CD4-positive, alpha-beta T cell treated with Interleukin-10 for 1 hour (primary cell): ENCODE results near the gene TMEM45B.
"Not testable (repeated sequence)": the region's sequence is repeated elsewhere in the genome, so short reads cannot be mapped to it uniquely, and the experiment has no call there.

Experiments used
- DNase-seq: peaks from one replicate; pipeline ENCODE4 v3.0.0-alpha.2; 2020

The TMEM45B gene

DNA sequence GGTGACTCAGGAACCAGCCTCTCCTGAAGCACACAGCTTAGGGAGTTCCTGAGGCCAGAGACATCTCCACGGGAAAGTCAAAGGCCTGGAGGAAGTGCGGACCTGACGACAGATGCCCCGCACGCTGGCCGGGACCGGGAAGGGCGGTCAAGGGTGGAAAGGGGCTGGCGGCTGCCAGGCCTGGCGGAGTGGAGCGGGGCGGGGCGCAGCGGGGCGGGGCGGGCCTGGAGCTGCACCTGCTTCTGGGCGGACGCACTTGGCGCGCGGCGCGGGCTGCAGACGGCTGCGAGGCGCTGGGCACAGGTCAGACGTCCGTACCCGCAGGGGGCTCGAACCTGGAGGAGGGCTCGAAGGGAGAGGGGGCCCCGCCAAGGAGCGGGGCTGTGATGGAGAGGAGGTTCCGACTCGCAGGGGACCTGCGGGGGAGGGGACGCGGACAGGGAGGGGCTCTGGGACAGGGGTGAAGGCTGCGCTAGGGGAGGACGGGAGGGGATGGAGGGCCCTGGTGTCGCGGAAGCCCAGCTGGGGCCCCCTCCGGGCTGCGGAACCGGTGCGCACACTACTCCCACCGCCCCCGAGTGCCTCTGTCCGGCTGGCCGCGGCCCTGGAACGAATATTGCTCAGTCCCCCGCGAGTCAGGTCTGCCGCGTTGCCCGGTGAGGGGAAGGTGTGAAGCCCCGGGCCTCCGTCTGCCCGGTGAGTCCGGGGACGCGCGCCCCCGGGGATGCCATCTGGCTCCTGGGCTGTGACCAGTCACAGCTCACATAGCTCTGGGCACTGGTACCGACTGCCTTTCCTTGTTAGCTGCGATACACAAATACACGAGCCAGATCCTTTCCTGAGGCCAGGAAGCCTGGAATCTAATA, at the start of gene TMEM45B:
Gene TMEM45B, plus strand, starts transcription at position 253 of the 866 bp plus-strand sequence. CDS start 36,635 bp downstream, outside the sequence.
- peak; percentile 17 for DNase-seq

DNA sequence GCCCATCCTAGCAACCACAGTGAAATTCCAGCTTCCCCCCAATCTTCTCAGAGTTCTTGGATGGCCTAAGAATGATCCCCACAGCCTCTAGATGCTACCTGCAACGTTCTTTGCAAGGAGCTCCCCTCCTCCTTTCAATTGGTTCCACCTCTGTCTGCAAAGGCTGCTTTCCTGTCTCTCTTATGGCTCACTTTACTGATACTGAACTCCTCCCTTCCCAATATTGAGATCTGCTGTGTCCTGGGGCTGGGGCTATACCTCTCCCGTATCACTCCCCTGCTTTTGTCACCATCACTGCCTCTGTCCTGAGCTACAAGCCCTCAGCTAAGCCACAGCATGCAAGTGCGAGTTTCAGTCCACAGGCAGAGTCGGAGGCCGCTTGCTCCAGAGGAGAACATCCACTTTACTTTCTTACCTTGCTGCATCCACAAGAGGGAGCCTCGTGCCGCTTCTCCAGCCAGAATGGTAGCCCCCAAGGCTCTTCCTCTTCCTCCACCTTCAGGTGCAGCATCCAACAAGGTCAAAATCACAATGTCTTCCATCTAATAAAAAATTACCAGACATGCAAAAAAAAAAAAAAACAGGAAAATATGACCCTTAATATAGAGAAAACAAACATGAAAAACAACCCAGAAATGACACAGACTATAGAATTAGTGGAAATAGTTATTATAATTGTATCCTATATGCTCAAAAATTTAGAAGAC, 48.6 kb upstream of the TMEM45B start:
- DNase-seq = peak; percentile 23

DNA sequence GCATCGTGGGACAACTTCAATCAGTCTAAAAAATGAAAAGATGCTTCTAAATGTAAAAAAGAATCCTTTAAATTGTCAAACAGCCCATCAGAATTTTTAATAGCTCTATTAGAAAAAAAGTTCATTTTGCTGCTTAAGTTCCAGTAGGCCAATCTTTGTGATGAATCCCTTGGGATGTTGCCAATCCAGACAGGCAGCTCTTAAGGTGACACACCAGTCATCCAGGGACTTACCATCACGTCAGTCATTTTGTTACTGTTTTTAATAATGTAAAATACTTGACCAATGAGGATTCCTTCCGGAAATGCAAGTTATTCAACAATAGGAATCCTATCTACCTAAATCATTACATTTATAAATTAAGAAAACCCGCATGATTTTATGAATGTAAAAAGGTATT, 47.8 kb upstream of the TMEM45B start:
- no peak for DNase-seq

DNA sequence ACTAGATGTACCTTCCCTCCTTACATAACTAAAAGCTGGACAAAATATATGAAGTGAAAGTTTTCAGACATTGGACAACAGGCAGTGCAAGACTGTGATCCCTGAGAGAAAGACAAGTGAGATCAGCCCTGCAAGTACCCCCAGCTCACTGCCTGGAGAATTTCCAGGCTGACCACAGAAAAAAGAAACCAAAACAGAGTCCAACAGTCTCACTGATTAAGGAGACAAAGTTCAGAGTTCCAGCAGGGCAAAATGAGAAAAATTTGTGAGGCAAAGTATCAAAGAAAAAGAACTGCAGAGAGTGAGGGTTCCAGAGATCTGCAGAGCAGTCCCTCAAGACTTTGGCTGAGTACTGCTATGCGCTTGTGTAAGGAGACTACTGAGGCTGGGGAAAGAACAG, 47.3 kb upstream of the TMEM45B start:
- no peak for DNase-seq

DNA sequence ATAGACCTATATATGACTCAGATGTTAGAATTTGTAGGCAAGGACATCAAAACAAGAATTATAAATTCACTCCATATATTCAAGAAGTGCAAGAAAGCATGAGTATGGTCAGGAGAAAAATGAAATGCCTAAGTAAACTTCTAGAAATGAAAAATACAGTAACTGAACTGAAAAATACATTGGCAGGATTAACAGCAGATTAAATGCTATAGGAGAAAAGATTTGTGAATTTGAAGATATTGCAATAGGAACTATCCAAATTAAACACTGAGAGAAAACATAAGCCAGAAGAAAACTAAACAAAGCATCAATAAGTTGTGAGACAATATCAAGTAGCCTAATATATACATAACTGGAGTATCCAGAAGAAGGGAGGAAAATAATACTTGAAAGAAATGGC, 46.6 kb upstream of the TMEM45B start:
- DNase-seq = no peak

DNA sequence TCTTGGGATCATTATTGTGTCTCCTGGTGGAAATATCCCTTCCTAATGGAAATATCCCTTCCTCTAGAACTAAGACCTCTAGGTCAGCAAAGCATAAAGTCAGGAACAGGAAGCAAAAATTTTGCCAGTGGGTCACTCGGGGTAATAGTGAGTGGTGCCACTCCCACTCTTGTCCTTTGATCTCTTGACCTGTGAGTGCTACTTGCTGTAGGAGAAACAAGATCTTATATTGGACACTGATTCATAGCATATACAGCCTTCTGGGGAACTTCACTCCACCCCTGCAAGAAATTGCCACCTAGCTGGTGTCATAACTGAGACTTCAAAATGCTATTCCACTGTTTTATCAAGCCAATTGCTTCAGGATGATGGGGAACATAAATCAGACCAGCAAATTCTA, 44.7 kb upstream of the TMEM45B start:
- DNase-seq = no peak

DNA sequence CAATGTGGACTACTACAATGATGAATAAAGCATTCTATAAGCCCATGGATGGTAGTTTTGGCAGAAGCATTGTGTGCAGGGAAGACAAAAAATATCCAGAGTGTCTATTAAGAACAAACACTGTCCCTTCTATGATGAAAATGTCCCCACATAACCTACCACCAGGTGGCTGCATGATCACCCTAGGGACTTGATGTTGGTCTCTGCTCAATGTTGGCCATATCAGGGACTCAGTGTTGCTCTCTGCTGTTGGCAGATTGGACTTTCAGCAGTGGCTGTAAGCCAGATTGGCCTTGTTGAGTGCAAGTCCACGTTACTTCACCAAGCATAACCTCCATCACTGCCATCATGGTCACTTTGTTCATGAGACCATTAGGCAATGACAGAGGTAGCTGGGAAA, 44.2 kb upstream of the TMEM45B start:
- not testable (repeated sequence) for DNase-seq

DNA sequence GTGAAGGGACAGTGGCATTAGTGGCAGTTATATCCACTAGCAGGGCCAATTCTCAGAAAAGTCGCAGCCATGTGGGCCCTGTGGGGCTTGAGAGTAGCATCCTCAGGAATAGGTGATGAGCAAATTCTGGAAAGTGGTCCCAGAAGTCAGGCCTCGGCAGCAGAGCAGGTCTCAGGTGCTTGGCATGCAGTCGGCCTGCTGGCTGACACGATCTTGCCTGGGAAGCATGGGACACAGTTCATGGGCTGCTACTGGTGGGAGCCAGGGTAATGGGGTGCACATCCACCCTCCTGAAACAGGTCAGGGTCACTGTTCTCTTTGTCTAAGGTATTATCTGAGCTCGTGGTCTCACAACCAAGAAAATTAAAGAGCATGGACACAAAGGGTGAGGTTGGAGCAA, 36.8 kb upstream of the TMEM45B start:
- DNase-seq = no peak

DNA sequence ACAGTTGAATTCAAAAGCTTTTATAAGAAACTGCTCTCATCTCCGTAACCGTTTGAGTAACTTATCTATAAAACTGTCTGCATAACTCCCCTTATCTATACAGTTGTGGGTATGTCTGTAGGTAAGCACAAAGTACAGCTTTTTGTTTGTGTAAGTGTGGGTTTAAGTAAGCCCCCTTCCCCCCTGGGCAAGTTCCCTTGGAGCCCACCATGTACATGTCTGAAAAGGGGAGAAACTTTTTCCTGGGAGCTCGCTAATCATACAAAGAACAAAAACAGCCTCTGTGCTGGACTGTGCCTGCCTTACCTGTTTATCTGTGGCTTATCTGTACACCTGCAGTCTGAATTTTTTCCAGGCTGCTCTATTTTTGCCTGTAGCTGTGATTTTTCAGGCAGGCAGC, 36.3 kb upstream of the TMEM45B start:
- DNase-seq = no peak

DNA sequence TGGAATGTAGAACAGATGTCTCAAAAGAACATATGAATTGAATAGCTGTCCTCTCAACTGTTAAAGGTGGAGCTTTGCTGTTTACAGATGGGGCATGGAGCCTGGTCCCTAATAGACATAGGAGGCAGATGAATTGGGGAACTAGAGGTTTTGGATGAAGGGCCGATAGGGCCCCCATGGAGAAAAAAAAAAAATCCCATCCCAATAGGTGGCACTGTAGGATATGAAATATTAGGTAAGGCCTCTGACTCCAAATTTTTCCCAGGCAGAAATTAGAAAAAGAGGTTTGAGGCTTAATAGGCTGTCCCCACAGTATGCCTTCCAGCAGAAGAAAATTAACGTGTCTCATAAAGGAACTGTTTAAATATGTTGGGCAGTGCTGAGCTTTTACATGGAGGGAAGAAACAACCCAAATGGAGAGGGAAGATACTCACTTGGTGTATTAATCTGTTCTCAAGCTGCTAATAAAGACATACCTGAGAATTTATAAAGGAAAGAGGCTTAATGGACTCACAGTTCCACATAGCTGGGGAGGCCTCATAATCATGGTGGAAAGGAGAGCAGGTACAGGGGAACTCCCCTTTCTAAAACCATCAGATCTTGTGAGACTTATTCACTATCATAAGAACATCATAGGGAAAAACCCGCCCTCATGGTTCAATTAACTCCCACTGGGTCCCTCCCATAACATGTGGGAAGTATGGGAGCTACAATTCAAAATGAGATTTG, 30.1 kb upstream of the TMEM45B start:
- DNase-seq = no peak

DNA sequence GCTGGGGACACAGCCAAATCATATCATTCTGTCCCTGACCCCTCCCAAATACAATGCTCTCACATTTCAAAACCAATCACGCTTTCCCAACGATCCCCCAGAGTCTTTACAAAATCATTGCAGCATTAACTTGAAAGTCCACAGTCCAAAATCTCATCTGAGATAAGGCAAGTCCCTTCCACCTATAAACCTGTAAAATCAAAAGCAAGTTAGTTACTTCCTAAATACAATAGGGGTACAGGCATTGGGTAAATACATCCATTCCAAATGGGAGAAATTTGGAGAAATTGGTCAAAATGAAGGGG, 29.6 kb upstream of the TMEM45B start:
- DNase-seq = not testable (repeated sequence)

DNA sequence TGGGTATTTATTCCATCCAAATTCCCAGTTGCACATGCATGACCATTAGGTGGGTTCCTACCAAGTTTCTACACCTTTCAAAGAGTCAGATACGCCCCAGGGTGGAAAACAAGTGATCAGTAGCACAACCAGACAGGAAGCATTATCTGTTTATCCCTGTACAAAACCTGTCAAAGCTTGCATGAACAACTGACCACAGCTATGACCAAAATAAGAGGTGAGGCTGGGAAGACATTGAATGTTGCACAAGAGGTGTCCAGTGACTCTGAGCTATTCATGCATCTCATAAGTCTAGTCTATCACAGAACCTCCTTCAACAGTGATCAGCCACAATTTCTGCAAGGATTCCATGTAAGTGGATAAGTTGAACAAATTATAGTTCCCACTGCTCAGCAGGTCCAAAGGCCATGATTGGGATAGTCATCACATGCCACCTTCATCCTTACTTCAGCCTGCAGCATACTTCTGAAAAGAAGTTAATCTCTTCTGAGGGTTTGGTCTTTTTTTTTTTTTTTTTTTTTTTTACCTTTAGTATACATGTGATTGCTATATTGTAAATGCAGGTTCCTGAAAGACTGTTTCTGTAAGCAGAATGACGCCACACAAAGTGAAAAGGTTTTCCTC, 28.0 kb upstream of the TMEM45B start:
- DNase-seq = no peak

DNA sequence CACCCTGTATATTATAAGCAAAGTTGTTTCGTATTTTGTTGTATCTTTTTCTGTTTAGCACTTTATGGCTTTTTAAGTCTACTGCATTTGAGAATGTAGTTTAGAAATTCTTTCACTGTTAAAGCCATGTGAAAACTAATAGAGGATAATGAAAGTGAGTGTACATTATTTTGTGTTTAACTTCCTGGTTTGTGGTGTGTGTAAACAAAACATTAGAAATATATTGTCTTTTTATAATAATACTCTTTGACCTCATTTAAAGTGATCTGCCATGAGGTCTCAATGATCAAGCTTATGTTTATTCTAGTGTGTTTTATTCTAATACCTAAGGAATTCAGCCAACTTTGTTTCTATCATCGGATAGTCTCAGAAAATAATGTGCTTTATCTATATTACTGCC, 27.4 kb upstream of the TMEM45B start:
- no peak for DNase-seq

DNA sequence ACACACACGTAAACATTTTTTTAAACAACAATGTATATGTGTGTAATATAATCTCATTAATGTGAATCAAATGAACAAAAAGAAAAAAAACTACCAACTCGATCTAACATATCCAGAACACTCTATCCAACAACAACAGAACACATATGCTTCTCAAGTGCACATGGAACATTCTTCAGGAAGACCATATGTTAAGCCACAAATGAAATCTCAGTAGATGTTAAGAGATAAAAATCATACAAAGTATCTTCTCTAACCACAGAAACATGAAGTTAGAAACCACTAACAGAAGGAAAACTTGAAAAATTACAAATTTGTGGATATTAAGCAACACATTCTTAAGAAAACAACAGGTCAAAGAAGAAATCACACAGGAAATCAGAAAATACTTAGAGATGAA, 25.5 kb upstream of the TMEM45B start:
- DNase-seq = no peak

DNA sequence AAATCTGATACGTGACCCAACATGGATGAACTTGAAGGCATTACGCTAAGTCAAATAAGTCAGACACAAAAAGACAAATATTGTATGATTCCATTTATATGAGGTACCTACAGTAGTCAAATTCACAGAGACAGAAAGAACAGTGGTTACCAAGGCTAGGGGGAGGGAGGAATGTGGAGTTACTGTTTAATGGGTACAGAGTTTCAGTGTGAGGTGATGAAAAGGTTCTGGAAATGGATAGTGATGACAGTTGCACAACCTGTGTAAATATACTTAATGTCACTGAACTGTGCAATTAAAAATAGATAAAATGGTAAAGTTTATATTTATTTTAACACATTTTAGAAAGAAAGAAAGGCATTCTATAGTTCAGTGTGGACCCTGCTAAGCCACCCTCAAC, 24.1 kb upstream of the TMEM45B start:
- no peak for DNase-seq

DNA sequence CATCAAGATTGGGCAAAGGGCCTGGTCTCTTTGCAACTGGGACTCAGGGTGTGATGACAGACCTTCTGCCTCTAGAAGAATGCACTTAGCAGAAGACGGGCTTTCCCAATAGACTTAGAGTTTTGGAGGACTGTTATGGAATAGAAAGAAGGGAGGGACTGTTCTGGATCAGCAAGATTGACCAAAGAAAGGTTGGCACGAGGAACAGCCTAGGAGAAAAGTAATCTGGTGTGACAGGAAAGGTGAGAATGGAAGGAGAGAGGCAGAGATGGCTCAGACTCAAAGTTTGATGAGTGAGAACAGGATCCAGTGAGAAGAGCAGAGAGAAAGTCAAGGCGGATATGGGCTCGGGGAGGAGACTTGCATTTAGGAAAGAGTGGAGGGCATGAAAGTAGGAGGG, 23.0 kb upstream of the TMEM45B start:
- DNase-seq = no peak

DNA sequence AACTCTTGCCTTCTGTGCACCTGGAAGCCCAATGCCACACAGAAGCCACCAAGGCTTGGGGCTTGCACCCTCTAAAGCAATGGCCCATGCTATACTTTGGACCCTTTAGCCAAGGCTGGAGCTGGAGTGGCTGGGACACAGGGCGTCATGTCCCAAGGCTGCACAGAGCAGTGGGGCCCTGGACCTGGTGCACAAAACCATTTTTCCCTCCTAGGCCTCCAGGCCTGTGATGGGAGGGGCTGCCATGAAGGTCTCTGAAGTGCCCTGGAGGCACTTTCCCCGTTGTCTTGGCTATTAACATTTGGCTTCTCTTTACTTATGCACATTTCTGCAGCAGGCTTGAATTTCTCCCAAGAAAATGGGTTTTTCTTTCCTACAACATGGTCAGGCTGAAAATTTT, 20.6 kb upstream of the TMEM45B start:
- DNase-seq = no peak

DNA sequence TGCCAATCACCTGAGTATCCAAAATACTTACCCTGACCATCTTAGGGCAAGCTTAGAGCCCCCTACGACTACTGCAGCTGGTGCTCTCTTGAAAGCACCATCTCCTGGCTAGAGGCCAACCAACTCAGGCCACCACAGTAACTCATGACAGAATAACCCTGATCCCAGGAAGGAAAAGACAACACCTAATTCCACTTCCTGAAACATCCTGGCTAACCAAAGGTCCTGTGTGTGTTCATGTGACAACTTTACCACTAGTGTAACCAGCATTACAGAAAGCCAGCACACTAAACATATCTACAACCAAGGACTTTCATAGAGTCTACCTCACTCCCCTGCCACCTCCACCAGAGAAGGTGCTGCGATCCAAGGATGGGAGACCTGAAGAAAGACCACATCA, 17.4 kb upstream of the TMEM45B start:
- DNase-seq = no peak

DNA sequence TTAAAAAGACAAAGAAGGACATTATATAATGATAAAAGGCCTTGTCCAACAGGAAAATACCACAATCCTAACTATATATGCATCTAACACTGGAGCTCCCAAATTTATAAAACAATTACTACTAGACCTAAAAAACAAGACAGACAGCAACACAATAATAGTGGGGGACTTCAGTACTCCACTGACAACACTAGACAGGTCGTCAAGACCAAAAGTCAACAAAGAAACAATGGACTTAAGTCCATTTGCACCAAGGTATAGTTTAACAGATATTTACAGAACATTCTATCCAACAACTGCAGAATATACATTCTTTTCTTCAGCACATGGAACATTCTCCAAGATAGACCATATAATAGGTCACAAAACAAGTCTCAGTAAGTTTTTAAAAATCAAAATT, 15.5 kb upstream of the TMEM45B start:
- not testable (repeated sequence) for DNase-seq

DNA sequence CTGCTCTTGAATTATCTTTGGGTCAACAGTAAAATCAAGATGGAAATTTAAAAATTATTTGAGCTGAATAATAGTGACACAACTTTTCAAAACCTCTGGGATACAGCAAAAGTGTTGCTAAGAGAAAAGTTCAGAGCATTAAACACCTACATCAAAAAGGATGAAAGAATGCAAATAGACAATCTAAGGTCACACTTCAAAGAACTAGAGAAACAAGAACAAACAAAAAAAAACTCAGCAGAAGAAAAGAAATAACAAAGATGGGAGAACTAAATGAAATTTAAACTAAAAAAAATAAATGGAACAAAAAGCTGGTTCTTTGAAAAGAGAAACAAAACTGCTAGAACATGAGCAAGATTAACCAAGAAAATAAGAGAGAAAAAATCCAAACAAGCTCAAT, 15.0 kb upstream of the TMEM45B start:
- DNase-seq = no peak

DNA sequence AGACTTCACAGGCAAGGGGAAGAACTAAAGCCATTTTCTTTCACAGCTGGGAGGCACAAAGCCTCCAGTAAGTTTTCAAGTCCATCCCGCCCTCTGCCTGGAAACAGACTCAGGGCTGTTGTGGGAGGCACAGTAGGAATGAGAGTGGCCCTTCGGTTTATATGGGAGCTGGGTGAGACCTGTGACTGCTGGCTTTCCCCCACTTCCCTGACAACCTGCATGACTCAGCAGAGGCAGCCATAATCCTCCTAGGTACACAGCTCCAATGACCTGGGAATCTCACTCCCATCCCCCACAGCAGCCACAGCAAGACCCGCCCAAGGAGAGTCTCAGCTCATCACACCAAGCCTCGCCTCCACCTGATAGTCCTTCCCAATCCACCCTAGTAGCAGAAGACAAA, 12.1 kb upstream of the TMEM45B start:
- no peak for DNase-seq

DNA sequence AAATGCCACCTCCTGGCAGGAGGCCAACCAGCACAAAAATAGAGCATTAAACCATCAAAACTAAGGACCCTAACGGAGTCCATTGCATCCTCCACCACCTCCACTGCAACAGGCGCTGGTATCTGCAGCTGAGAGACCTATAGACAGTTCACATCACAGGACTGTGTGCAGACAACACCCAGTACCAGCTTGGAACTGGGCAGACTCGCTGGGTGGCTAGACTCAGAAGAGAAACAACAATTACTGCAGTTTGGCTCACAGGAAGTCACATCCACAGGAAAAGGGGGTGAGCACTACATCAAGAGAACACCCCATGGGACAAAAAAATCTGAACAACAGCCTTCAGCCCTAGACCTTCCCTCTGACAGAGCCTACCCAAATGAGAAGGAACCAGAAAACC, 11.6 kb upstream of the TMEM45B start:
- no peak for DNase-seq

DNA sequence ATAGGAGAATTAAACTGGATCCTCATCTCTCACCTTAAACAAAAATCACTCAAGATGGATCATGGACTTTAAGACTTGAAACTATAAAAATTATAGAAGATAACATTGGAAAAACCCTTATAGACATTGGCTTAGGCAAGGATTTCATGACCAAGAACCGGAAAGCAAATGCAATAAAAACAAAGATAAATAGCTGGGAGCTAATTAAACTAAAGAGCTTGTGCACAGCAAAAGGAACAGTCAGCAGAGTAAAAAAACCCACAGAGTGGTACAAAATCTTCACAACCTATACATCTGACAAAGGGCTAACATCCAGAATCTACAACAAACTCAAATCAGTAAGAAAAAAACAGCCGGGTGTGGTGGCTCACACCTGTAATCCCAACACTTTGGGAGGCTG, 7.4 kb upstream of the TMEM45B start:
- not testable (repeated sequence) for DNase-seq
